Astrocyte of the spinal cord (primary cell): ENCODE measurements around the gene MOV10L1.
A peak's percentile ranks its signal among the peaks of the same experiment; 100 is the strongest.

Source experiments
- DNase-seq: peaks from one replicate; pipeline ENCODE4 v3.0.0; 2011; ENCODE audit warnings: low read depth, low spot score
- H3K4me3 ChIP-seq: 2 replicates; pipeline ENCODE4 v1.5.1; 2011; ENCODE audit warnings: low read depth, mild to moderate bottlenecking, low read length, moderate library complexity
- CTCF ChIP-seq: IDR thresholded peaks from 2 replicates; pipeline ENCODE4 v1.5.1; 2012; ENCODE audit warnings: low read depth, mild to moderate bottlenecking, low read length, inconsistent platforms
- in situ Hi-C: cut with HindIII; loops from 2 replicates; pipeline ENCODE4 v1.10.0; 2017; ENCODE audit warnings: low sequenced_read_pairs

MOV10L1 gene

GRCh38 chr22:50169181-50169759 lies 79.5 kb downstream of the MOV10L1 start:
- TF ChIP-seq CTCF: no peak
- in situ Hi-C loops: no loop called here
- DNase-seq: no peak
- no peak overlapping the region for H3K4me3 ChIP-seq

GRCh38 chr22:50169774-50170341 lies 80.1 kb downstream of the MOV10L1 start:
- in situ Hi-C loops: no loop called here
- TF ChIP-seq CTCF: no peak
- H3K4me3 ChIP-seq: peak overlapping the region; percentile 20
- no peak for DNase-seq

DNA sequence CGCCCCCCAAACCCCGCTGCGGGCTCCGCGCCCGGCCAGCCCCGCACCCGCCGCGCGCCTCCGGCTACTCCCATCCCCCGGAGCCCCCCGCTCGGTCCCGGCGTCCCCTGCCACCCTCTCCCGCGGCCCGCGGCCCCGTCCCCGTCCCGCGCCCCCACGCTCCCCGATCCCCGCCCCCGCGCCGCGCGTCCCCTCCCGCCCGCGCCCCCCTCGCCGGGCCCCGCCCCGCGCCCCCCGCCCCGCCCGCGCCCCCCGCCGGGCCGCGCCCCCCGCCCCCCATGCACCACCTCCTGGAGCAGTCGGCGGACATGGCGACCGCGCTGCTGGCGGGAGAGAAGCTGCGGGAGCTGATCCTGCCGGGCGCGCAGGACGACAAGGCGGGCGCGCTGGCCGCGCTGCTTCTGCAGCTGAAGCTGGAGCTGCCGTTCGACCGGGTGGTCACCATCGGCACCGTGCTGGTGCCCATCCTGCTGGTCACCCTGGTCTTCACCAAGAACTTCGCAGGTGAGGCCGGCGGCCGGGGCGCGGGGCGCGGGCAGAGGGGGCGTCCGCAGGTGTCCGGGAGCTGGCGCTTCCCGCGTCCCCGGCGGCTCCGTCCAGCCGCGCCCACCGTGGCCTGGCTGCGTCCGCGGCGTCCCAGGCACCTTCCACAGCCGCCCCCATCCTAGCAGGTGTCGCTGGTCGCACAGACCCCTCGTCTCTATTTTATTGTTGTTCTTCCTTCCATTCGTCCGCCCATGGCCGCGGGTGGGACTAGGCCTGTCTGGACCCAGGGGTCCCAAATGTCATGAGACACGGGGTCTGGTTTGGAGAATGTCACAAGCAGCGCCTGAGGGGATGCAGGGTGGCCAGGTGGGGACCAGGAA lies 80.9 kb downstream of the MOV10L1 start, which contains the start of gene PANX2:
PANX2 (plus strand) TSS at position 279 of the 866 bp plus-strand sequence; CDS start at position 279, 0 bp downstream.
- in situ Hi-C loops: no loop called here
- H3K4me3 ChIP-seq: peak within 1 kb of the TSS; percentile 20
- TF ChIP-seq CTCF: no peak
- no peak for DNase-seq

- in situ Hi-C loops: no loop called here
- no peak for DNase-seq
- no peak overlapping the region for H3K4me3 ChIP-seq
- TF ChIP-seq CTCF: no peak
These were observed 81.6 kb downstream of the MOV10L1 start for GRCh38 chr22:50171319-50171964.

GRCh38 chr22:50171965-50172421 lies 82.2 kb downstream of the MOV10L1 start:
- in situ Hi-C loops: no loop called here
- no peak overlapping the region for H3K4me3 ChIP-seq
- no peak for DNase-seq
- no peak for TF ChIP-seq CTCF

- no peak overlapping the region for H3K4me3 ChIP-seq
- in situ Hi-C loops: no loop called here
- TF ChIP-seq CTCF: no peak
- no peak for DNase-seq
These were observed 83.6 kb downstream of the MOV10L1 start for GRCh38 chr22:50173311-50173982.
